NCI-H1105 treated with DMSO at 0.1 percent for 48 hours (cell line): ENCODE results near the gene NUDT2.
"Not testable (repeated sequence)": the region's sequence is repeated elsewhere in the genome, so short reads cannot be mapped to it uniquely, and the experiment has no call there.

Experiments used
- DNase-seq: peaks from one replicate; lab custom pipeline; 2025; lab: John Stamatoyannopoulos, UW

NUDT2 gene

DNA sequence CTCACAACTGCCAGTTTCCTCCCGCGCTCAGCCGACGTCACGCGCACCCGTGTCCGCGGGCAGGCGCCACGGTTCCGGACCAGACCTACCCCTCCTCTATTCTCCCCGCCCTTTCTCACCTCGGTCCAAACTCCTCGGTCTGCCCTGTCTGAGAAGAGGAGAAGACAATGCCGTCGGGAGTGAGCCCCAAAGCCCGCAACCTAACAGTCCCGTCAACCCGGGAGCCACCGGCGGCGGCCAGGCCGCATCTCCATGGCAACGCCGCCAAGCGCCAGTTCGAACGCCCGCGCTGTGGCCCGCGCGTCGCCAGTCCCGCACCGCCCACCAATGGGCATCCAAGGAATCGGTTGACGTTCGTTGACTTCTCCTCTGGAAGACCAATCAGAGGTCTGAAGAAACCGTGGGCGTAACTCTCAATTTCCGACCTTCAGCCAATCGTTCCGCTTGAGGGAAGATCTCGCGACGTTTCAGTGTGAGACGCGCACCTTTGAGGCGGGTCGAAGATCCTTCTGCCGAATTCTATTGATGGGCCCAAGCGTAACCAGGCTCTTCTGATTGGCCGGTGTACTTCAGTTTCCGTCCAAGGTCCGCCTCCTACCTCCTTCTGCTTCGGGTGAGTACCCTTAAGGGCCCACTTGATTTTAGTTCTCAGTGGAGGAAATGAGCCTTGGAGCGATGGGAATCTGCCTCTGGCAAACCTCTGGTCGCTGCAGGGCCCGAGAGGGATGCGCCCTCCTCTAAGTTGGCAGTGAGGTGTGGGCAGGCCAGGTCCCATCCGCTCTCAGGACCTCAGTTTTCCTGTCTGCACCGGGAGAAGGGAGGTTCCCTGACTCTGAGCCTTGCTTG lies at the start of gene NUDT2, which contains the start of gene KIF24:
NUDT2 (plus strand) TSS at position 583 of the 846 bp plus-strand sequence. CDS start 9,471 bp downstream, outside the sequence.
KIF24 (minus strand) TSS at position 282 of the 846 bp plus-strand sequence. CDS start 17,922 bp downstream, outside the sequence.
- peak; percentile 100 for DNase-seq

DNA sequence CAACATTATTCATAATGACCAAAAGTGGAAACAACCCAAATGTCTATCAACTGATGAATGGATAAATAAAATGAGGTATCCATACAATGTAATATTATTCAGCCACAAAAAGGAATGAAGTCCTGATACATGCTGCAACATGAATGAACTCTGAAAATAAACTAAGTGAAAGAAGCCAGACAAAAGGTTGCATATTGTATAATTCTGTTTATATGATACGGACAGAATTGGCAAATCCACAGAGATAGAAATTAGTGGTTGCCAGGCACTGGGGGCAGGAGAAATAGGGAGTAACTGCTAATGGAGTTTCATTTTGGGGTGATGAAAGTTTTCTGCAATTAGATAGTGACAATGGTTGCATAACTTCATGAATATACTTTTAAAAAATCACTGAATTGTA lies 47.3 kb upstream of the NUDT2 start:
- DNase-seq = no peak

DNA sequence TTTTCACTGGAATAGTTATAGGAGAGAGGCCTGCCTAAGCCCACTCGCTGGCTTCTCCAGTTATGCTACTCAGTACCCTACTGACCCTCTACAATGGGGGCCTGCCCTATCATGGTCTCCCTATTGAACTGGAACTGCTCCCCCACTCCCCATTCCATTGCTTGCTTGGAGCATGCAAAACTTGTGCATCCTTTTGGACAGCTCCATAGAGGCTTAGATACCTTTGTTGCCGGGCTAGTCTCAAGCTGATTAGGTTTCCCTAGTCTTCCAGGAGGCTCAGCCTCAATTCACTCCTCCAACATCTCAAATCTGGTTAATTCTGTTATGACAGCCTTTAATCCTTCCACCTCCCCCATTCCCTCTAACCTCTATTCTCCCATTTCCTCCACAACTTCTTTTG lies 40.2 kb upstream of the NUDT2 start:
- no peak for DNase-seq

DNA sequence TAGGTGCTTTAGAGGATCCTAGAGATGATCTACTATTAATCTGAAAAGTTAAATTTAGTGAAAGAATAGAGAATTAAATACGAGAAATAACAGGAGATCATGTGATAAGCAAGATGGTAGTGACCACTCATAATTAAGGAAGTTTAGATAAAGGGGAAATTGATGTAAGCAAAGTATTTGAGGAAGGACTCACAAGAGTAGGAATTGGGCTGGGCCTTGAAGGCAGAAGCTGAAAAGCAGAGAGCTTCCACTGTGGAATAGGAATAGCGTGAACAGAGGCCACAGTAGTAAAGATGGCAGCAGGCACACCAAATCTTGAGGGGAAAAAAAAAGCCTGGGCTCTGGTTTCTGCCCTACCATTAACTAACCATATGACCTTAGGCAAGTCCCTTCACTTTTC lies 38.3 kb upstream of the NUDT2 start:
- DNase-seq = no peak

DNA sequence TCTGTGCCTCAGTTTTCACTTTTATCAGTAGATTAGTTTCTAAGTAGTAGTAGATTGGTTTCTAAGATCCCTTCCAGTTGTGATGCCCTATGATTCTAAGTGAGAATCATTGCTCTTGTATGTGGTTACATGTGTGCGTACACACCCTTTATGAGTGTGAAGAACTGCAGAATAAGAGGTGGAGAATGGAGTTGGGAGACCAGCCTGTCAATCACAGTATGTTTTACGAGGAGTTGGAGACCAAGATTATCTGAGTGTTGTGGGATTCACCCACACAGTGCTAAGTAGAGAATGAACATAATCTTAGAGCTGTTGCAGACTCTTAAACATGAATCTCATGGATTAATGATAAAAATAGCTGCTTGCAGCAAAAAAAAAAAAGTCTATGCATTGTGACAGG lies 37.9 kb upstream of the NUDT2 start:
- DNase-seq = no peak

DNA sequence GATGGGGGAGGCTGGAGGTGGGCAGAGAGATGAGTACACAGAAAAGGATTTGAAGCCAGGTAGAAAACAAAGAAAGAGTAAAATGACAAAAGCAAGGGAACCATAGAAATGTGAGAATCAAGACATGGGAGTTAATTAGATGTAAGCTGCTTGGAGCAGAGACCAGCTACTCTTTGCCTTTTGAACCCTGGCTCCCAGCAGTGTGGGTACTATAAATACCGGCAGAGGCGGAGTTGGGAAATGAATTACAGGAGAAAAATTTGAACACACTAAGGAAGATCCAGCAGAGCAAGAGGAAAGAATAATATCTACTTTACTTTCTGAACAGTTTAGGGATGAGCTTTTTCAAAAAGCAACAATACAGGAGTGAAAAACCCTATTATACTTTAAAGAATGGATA lies 36.8 kb upstream of the NUDT2 start:
- DNase-seq = no peak

DNA sequence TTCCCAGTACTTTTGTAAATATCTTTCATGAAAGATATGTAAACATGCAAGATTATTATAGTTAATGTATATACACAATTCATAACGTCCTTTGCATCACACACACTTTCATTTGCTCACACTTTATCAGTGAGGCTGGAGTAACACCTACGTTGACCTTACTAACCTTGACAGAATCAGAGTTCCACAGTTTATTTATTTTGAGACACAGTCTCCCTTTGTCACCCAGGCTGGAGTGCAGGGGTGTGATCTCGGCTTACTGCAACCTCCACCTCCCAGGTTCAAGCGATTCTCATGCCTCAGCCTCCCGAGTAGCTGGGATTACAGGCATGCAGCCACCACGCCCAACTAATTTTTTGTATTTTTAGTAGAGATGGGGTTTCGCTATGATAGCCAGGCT lies 28.3 kb upstream of the NUDT2 start:
- DNase-seq = not testable (repeated sequence)

DNA sequence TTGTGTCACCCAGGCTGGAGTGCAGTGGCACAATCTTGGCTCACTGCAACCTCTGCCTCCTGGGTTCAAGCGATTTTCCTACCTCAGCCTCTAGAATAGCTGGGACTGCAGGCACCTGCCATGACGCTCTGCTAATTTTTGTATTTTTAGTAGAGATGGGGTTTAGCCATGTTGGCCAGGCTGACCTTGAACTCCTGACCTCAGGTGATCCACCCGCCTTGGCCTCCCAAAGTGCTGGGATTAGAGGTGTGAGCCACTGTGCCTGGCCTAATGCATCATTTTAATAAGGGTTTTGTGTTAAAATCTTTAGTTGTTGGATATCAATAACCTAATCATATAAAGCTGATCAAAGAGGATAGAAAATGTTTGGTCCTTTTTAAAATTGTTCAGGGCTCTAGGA lies 21.1 kb upstream of the NUDT2 start:
- DNase-seq = not testable (repeated sequence)

DNA sequence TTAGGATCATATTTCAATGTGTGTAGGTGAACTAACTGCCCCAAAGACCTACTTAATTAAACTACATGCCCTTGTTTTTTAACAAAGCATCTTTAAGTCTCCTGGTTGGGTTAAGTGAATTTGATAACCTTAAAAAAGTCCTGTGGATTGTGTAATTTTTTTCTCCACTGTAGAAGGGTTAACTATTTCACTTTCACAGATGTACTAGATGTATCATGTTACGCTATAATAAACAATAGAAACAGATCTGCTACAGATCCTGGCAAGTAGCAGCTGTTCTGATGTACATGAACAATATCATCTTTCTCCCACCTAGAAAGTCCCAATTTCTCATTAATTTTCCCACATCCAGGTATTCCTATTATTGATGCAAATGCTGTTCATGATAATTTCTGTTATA lies 19.2 kb upstream of the NUDT2 start:
- peak; percentile 53 for DNase-seq

DNA sequence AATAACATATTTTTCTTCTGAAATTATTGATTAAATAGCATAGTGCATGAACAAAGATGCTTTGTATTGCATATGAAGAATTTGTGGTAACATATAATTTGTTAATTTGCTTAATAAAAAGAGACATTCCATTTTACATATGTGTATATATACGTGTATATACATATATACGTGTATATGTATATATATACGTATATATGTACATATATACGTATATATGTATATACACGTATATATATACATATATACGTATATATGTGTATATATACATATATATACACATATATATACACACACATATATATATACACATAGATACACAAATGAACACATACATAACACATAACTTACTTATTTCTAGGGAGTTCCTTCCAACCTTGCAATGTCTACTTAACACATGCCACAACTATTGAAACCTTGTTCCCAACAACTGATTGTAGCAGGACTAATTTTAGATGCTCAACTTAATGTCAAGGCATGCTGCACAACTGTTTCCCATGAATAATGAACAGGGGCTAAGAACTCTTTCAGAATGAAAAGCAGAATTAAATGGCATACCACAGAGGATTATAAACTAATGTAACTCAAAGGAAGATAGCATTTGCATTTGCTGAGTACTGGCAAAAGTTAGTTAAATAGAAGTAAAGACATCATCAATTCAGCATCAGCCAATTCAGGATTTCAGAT lies 17.7 kb upstream of the NUDT2 start:
- DNase-seq = no peak

DNA sequence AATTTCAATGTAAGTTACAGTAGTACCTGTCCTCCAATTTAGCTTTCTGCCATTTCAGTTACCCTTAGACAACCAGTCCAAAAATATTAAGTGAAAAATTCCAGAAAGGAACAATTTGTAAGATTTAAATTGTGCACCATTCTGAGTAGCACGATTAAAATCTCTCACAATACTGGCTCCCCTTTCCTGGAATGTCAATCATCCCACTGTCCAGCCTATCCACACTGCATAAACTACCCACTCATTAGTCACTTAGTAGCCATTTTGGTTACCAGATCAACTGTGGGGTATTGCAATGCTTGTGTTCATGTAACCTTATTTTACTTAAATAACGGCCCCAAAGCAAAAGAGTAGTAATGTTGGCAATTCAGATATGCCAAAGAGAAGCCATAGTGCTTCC lies 11.9 kb upstream of the NUDT2 start:
- DNase-seq = no peak

DNA sequence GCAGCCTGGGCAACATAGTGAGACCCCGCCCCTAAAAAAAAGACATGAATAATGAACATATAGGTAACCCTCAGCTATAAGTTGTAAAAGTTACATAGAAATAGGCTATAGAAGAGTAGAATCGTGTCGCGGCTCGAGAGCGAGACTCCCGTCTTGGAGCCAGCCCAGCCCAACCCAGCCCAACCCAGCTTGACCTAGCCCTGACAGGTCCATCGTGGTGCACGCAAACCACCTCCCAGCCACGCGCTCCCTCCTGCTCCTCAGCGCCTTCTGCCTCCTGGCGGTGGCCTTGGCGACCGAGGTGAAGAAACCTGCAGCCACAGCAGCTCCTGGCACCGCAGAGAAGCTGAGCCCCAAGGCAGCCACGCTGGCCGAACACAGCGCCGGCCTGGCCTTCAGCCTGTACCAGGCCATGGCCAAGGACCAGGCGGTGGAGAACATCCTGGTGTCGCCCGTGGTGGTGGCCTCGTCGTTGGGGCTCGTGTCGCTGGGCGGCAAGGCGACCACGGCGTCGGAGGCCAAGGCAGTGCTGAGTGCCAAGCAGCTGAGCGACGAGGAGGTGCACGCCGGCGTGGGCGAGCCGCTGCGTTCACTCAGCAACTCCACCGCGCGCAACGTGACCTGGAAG lies 11.1 kb upstream of the NUDT2 start:
- no peak for DNase-seq

DNA sequence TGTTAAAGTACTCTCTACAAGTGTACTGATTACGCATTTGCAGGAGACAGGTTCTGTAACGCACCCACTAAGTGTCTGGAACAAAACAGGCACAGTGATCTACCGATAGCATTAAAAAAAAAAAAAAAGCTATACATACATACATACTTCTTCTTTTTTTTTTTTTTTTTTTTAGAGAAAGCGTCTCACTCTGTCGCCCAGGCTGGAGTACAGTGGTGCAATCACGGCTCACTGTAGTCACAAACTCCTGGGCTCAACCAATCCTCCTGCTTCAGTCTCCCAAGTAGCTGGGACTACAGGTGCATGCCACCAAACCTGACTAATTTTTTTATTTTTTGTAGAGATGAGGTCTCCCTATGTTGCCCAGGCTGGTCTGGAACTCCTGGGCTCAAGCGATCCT lies 7.9 kb upstream of the NUDT2 start:
- DNase-seq = no peak

DNA sequence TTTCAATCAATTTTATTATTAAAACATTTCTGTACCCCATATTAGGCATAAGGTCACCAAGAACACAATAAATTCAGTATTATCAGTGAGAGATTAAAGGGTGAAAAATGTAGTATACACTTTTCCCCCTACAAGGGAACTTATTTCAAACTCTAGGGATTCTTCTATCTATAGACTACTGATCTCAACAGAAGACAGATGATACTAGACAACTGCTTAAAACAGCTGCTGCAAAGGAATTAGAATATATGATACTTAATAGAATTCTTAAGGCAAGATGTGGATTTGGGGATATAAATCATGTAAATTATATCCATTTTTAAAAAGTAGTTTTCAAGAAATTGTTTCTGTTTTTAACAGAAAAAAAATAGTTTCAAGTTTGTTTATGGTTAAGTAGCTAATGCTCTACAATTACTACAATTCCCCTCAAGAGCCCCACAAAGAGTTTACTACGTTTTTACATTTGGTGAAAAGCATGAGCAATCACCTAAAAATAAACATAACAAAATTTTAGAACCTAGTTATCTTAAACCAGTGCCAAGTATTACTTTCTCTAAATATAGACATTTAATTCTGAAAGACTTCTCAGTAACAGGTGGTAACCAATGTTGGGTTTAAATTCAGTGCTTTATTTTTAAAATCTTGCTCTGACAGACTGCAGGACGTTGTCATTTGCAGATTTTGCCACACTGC lies 6.3 kb upstream of the NUDT2 start:
- DNase-seq = no peak

DNA sequence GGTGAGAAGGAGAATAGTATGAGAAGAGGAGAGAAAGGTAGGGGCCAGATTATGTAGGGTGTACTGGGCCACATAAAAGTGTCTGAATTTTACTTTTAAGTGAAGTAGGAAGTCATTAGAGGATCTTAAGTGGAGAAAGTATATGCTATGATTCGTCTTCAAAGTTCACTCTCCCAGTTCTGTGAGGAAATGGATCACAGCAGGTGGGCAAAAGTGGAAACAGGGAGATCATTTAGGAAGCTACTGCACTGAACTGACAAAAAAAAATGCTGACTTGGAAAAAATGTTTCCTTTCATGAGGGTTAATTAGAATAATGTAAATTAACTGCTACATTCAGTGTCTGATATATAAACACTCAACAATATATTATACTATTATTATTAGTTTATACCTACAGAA lies 2.7 kb upstream of the NUDT2 start:
- no peak for DNase-seq

DNA sequence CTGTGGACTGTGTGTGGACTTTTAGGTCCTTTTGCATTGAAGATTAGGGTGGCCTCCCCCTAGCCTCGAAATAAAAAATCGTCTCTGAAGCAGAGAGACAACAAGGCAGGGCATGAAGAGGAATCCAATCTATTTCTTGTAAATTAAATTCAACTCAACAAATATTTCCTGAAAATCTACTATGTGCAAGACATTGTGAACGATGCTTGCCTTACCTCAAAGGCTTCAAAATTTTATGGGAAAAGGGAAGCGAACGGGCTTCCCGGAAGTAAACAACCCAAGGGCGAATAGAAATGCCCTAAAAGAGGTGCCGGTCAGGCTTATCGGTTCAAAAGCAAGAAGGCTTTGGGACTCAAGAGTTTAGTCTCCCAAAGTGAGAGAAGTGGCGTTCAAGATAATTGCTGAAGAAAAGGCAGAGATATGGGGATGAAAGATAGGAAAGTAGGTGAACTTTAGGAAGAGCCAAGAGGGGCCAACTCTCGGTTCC lies 826 bp upstream of the NUDT2 start:
- peak; percentile 76 for DNase-seq

DNA sequence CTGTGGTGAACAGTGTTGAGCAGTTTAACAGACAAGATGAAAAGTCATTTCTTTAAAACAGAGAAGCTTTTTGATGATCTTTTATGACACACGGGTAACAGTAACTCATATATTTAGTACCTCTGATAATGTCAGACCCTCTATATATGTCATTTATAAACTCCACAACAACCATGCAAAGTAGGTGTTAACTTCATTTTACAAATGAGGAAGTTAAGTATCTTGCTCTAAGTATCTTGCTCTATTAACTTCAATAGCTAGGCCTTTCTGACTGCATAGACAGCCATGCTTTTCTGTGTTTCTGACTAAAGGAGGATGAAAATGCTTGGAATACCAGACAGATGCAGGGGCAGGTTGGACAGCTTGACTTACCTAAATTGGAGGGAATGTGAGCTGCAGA lies 1.8 kb downstream of the NUDT2 start:
- no peak for DNase-seq

DNA sequence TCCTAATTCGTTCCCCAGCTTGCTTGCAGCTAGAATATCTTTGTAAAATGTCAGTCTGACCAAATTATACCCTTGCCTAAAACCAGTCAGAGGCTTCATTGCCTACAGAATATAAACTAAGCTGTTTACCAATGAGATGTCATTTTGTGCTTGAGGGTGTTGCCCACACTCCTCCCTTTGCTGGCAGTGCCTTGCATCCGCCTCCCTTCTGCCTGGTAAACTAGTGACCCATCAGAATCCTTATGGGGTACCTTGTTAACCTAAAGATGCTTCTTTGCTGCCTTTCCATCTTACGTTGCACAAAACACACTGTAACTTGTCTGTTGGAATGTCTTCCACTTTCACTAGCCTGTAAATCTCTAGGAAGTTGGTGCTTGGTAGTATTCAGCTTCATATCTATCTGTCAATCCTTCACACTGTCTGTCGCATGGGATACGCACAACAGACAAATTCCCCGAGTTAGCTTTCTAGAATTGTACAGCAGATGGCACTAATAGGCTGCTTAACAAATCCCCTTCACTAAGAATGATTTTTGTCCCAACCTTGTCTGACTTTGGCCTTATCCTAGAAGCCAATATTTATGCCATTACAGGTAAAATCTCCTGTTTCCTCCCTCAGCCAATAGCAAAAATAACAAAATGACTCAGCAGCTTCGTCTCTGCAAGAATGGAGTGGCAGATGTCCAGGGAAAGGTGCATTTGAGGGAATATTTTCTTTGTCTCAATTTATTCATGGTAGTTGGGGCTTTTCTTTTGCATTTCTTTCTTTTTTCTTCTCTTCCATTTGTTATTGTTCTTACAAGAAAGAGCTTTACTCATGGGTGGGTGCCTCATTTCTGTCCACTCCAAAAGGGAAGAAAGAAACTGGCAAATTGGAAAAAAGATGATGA lies 3.0 kb downstream of the NUDT2 start:
- peak; percentile 17 for DNase-seq

DNA sequence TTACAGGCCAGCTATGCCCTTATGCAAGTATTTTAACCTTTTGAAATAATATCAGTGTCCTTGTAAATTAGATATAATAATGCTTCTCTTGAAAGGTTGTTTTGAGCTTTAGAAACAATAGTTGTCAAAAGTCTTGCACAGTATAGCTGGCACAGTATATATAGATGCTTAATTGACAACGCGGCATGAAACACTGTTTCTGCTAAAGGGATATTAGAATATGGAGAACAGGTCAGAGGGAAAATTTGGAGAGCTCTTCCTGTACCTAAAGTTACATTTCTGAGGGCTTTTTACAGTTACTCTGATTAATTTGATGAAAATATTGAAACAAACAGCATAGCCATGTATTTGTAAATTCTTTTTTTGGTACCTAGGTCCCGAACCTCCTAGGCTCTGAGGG lies 4.5 kb downstream of the NUDT2 start:
- no peak for DNase-seq

DNA sequence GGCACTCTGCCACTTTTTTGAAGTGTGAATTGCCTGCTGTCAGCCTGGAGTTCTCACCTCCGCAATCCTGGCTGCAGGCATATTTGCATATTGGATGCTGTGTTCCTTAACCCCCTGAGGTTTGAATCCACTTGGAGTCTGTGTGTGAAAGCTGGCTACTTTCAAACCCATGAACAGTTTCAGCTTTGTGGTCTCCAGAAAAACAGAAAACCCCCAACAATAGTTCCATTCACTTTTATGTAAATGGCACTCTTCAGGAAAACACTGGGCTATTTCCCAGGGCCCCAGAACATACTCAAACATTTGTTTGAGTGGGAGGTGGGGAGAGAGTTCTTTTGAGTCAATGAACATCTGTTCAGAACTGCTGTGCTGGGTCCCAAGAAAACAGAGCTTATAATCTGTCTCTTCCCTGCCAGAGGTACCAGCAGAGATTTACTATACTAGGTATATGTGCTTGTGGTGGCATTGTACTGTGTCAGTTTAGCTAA lies 5.0 kb downstream of the NUDT2 start:
- DNase-seq = no peak

DNA sequence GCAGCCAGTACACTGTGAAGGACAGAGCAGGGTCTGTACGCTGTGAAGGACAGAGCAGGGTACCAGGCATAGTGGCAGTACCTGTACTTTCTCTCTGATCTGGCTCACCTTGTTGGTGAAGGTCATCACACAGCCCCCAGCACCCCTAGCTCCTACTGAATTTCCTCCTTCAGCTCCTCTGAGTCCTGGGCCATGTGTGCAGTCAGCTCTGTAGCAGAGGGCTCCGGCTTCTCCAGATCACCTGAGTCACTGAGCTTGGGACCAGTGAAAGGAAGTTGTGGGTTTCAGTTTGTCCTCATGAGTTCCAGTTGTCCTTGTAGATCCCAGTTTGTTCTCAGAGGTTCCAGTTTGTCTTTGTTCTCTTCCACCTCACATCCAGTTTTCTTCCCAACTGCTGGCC lies 5.5 kb downstream of the NUDT2 start:
- DNase-seq = no peak
